Renal cortical epithelial cell (primary cell): ENCODE data around the gene PROKR1. TPM values are rescaled to one million over a fixed set of nuclear protein-coding genes. Genes with fewer than 3 reads are reported as not detected.
A peak's percentile ranks its signal among the peaks of the same experiment; 100 is the strongest.
"Not testable (repeated sequence)": the region's sequence is repeated elsewhere in the genome, so short reads cannot be mapped to it uniquely, and the experiment has no call there.

Experiments
- DNase-seq: peaks from one replicate; pipeline ENCODE4 v3.0.0-alpha.2; 2011; ENCODE audit warnings: low read depth
- total RNA-seq: library from RNA; depleted of rRNA; stranded (reverse); fragments of >200 nt; gene quantifications from 2 replicates; pipeline ENCODE4 v1.2.3, GENCODE V29; 2014

Gene PROKR1
- not detected in 2 replicates for total RNA-seq

GRCh38 chr2:68643011-68643873, at the start of gene PROKR1:
TSS of gene PROKR1 (plus strand) at chr2:68643579. CDS start at chr2:68645822, 2,243 bp downstream.
- no peak for DNase-seq

- DNase-seq, result peak; percentile 5
Measured at GRCh38 chr2:68594041-68594440, 49.3 kb upstream of the PROKR1 start.

GRCh38 chr2:68594674-68595492, 48.5 kb upstream of the PROKR1 start:
- DNase-seq, result peak; percentile 75

GRCh38 chr2:68595493-68595785, 47.9 kb upstream of the PROKR1 start:
- not testable (repeated sequence) for DNase-seq

GRCh38 chr2:68600495-68600894, 42.9 kb upstream of the PROKR1 start:
- DNase-seq, result not testable (repeated sequence)

- no peak for DNase-seq
Measured at GRCh38 chr2:68603059-68603458, 40.3 kb upstream of the PROKR1 start.

- DNase-seq, result no peak
Measured at GRCh38 chr2:68604077-68604476, 39.3 kb upstream of the PROKR1 start.

GRCh38 chr2:68605939-68606338, 37.4 kb upstream of the PROKR1 start:
- no peak for DNase-seq

GRCh38 chr2:68606759-68607158, 36.6 kb upstream of the PROKR1 start:
- no peak for DNase-seq

GRCh38 chr2:68607837-68608236, 35.5 kb upstream of the PROKR1 start:
- no peak for DNase-seq

- DNase-seq, result no peak
Measured at GRCh38 chr2:68612765-68613519, 30.4 kb upstream of the PROKR1 start.

GRCh38 chr2:68620772-68621171, 22.6 kb upstream of the PROKR1 start:
- no peak for DNase-seq

GRCh38 chr2:68623820-68624219, 19.6 kb upstream of the PROKR1 start:
- no peak for DNase-seq

GRCh38 chr2:68627615-68628014, 15.8 kb upstream of the PROKR1 start:
- no peak for DNase-seq

GRCh38 chr2:68632021-68632420, 11.4 kb upstream of the PROKR1 start:
- peak; percentile 2 for DNase-seq

- no peak for DNase-seq
Measured at GRCh38 chr2:68637047-68637446, 6.3 kb upstream of the PROKR1 start.

- no peak for DNase-seq
Measured at GRCh38 chr2:68643874-68644485, 601 bp downstream of the PROKR1 start.

- DNase-seq, result no peak
Measured at GRCh38 chr2:68645523-68645922, 2.1 kb downstream of the PROKR1 start.

- DNase-seq, result peak; percentile 2
Measured at GRCh38 chr2:68646303-68646702, 2.9 kb downstream of the PROKR1 start.

GRCh38 chr2:68650645-68651044, 7.3 kb downstream of the PROKR1 start:
- no peak for DNase-seq

- no peak for DNase-seq
Measured at GRCh38 chr2:68653034-68653433, 9.7 kb downstream of the PROKR1 start.

GRCh38 chr2:68653538-68653982, 10.2 kb downstream of the PROKR1 start:
- peak; percentile 54 for DNase-seq
